NT2/D1 (cell line): ENCODE measurements around the gene TTC38.

Experiments
- DNase-seq: peaks from one replicate; pipeline ENCODE4 v3.0.0-alpha.2; 2011; ENCODE audit warnings: low read depth, low spot score
- H3K27me3 ChIP-seq: 2 replicates; pipeline ENCODE4 v1.6.0; 2011; ENCODE audit warnings: mild to moderate bottlenecking; ENCODE audit not compliant: insufficient read length, insufficient read depth
- H3K36me3 ChIP-seq: 2 replicates; pipeline ENCODE4 v1.6.1; 2011; ENCODE audit warnings: mild to moderate bottlenecking, low read length, mixed read lengths; ENCODE audit not compliant: insufficient read depth, insufficient read length
- H3K4me1 ChIP-seq: 2 replicates; pipeline ENCODE4 v1.5.1; 2011; ENCODE audit not compliant: insufficient read depth, insufficient read length
- H3K4me3 ChIP-seq: 2 replicates; pipeline ENCODE4 v1.5.1; 2011; ENCODE audit warnings: low read depth; ENCODE audit not compliant: insufficient read length
- H3K9ac ChIP-seq: 2 replicates; pipeline ENCODE4 v1.6.0; 2011; ENCODE audit warnings: low read depth; ENCODE audit not compliant: insufficient read length
- H3K9me3 ChIP-seq: 2 replicates; pipeline ENCODE4 v1.5.1; 2011; ENCODE audit warnings: mild to moderate bottlenecking, low read length; ENCODE audit not compliant: insufficient read depth
- SUZ12 ChIP-seq: IDR thresholded peaks from 2 replicates; pipeline ENCODE4 v1.6.1; 2011; ENCODE audit not compliant: insufficient read length, insufficient read depth; ENCODE audit errors: extremely low read depth
- YY1 ChIP-seq: IDR thresholded peaks from 2 replicates; pipeline ENCODE4 v1.6.1; 2011; ENCODE audit not compliant: insufficient read length, insufficient read depth
- ZNF274 ChIP-seq: IDR thresholded peaks from 2 replicates; pipeline ENCODE4 v1.6.1; 2011; ENCODE audit warnings: mild to moderate bottlenecking, low read depth, low read length

Gene TTC38

GRCh38 chr22:46240073-46240472, 27.7 kb upstream of the TTC38 start:
- no peak overlapping the region for H3K9ac ChIP-seq
- H3K9me3 ChIP-seq, result peaks cover 16% of the 10 kb centered on the region; the same call in 1 of the 2 replicates
- H3K4me1 ChIP-seq, result no peaks in the 10 kb centered on the region
- no peaks in the 10 kb centered on the region for H3K27me3 ChIP-seq
- TF ChIP-seq YY1 (no peak), SUZ12 (no peak)
- no peak overlapping the region for H3K4me3 ChIP-seq
- no peak for DNase-seq
- H3K36me3 ChIP-seq, result peaks cover 8% of the 10 kb centered on the region

- no peak for DNase-seq
- H3K36me3 ChIP-seq, result peaks cover 8% of the 10 kb centered on the region
- no peaks in the 10 kb centered on the region for H3K27me3 ChIP-seq
- H3K4me3 ChIP-seq, result no peak overlapping the region
- TF ChIP-seq ZNF274, result no peak
- no peak for TF ChIP-seq YY1
- TF ChIP-seq SUZ12, result no peak
- H3K9me3 ChIP-seq, result peaks cover 16% of the 10 kb centered on the region; the same call in 1 of the 2 replicates
- no peaks in the 10 kb centered on the region for H3K4me1 ChIP-seq
- no peak overlapping the region for H3K9ac ChIP-seq
Observed at GRCh38 chr22:46240506-46240905, 27.3 kb upstream of the TTC38 start.

GRCh38 chr22:46240907-46241306, 26.9 kb upstream of the TTC38 start:
- no peak overlapping the region for H3K4me3 ChIP-seq
- TF ChIP-seq YY1 (no peak), ZNF274 (no peak), SUZ12 (no peak)
- H3K4me1 ChIP-seq, result no peaks in the 10 kb centered on the region
- H3K9me3 ChIP-seq, result peaks cover 16% of the 10 kb centered on the region; the same call in 1 of the 2 replicates
- H3K27me3 ChIP-seq, result no peaks in the 10 kb centered on the region
- no peak overlapping the region for H3K9ac ChIP-seq
- peaks cover 8% of the 10 kb centered on the region for H3K36me3 ChIP-seq
- no peak for DNase-seq

GRCh38 chr22:46241396-46242007, 26.3 kb upstream of the TTC38 start:
- no peak for DNase-seq
- no peak overlapping the region for H3K4me3 ChIP-seq
- TF ChIP-seq YY1 (no peak), SUZ12 (no peak), ZNF274 (no peak)
- peaks cover 11% of the 10 kb centered on the region for H3K36me3 ChIP-seq
- no peaks in the 10 kb centered on the region for H3K4me1 ChIP-seq
- peaks cover 16% of the 10 kb centered on the region; the same call in 1 of the 2 replicates for H3K9me3 ChIP-seq
- no peak overlapping the region for H3K9ac ChIP-seq
- no peaks in the 10 kb centered on the region for H3K27me3 ChIP-seq

- H3K27me3 ChIP-seq, result no peaks in the 10 kb centered on the region
- H3K4me3 ChIP-seq, result no peak overlapping the region
- peaks cover 17% of the 10 kb centered on the region for H3K36me3 ChIP-seq
- H3K9ac ChIP-seq, result no peak overlapping the region
- DNase-seq, result no peak
- peaks cover 16% of the 10 kb centered on the region; the same call in 1 of the 2 replicates for H3K9me3 ChIP-seq
- TF ChIP-seq YY1, result no peak
- no peak for TF ChIP-seq SUZ12
- no peak for TF ChIP-seq ZNF274
- H3K4me1 ChIP-seq, result no peaks in the 10 kb centered on the region
Observed at GRCh38 chr22:46242076-46242475, 25.7 kb upstream of the TTC38 start.

GRCh38 chr22:46244771-46245170, 23.0 kb upstream of the TTC38 start:
- Histone ChIP-seq H3K9me3 (no peaks in the 10 kb centered on the region), H3K4me3 (no peak overlapping the region), H3K4me1 (no peaks in the 10 kb centered on the region), H3K9ac (no peak overlapping the region), H3K36me3 (peaks cover 29% of the 10 kb centered on the region), H3K27me3 (no peaks in the 10 kb centered on the region)
- no peak for DNase-seq
- TF ChIP-seq ZNF274 (no peak), YY1 (no peak), SUZ12 (no peak)

- H3K9ac ChIP-seq, result no peak overlapping the region
- peaks cover 1% of the 10 kb centered on the region for H3K4me1 ChIP-seq
- no peaks in the 10 kb centered on the region for H3K27me3 ChIP-seq
- DNase-seq, result no peak
- no peak for TF ChIP-seq ZNF274
- TF ChIP-seq YY1, result no peak
- no peaks in the 10 kb centered on the region for H3K9me3 ChIP-seq
- peaks cover 29% of the 10 kb centered on the region for H3K36me3 ChIP-seq
- no peak overlapping the region for H3K4me3 ChIP-seq
Observed at GRCh38 chr22:46245511-46245910, 22.3 kb upstream of the TTC38 start.

- no peak overlapping the region for H3K9ac ChIP-seq
- no peaks in the 10 kb centered on the region for H3K9me3 ChIP-seq
- DNase-seq, result no peak
- TF ChIP-seq SUZ12 (no peak), YY1 (no peak), ZNF274 (no peak)
- H3K27me3 ChIP-seq, result peaks cover 4% of the 10 kb centered on the region
- H3K36me3 ChIP-seq, result peaks cover 29% of the 10 kb centered on the region
- H3K4me1 ChIP-seq, result peaks cover 4% of the 10 kb centered on the region
- H3K4me3 ChIP-seq, result no peak overlapping the region
Observed at GRCh38 chr22:46246178-46246577, 21.6 kb upstream of the TTC38 start.
